ENCODE measurements around the gene FRAS1.
"Not testable (repeated sequence)": the region's sequence is repeated elsewhere in the genome, so short reads cannot be mapped to it uniquely, and the experiment has no call there.

The FRAS1 gene

GRCh38 chr4:78222575-78223186 is 165.6 kb downstream of the FRAS1 start:
- no peak for DNase-seq

- no peak for DNase-seq
These were observed 168.1 kb downstream of the FRAS1 start for GRCh38 chr4:78225236-78225635.

- no peak for DNase-seq
These were observed 169.2 kb downstream of the FRAS1 start for GRCh38 chr4:78226279-78226678.

GRCh38 chr4:78227411-78228057 is 170.4 kb downstream of the FRAS1 start:
- no peak for DNase-seq

- DNase-seq = no peak
These were observed 178.7 kb downstream of the FRAS1 start for GRCh38 chr4:78235800-78236199.

- no peak for DNase-seq
These were observed 180.2 kb downstream of the FRAS1 start for GRCh38 chr4:78237360-78237759.

- DNase-seq = no peak
These were observed 184.9 kb downstream of the FRAS1 start for GRCh38 chr4:78242071-78242470.

GRCh38 chr4:78244705-78245485 is 187.8 kb downstream of the FRAS1 start:
- DNase-seq = no peak

GRCh38 chr4:78247536-78248285 is 190.6 kb downstream of the FRAS1 start:
- DNase-seq = no peak

GRCh38 chr4:78250500-78250899 is 193.4 kb downstream of the FRAS1 start:
- no peak for DNase-seq

GRCh38 chr4:78252773-78253172 is 195.7 kb downstream of the FRAS1 start:
- not testable (repeated sequence) for DNase-seq

GRCh38 chr4:78254893-78255292 is 197.8 kb downstream of the FRAS1 start:
- DNase-seq = no peak

- no peak for DNase-seq
These were observed 207.9 kb downstream of the FRAS1 start for GRCh38 chr4:78265006-78265405.

- DNase-seq = no peak
These were observed 210.7 kb downstream of the FRAS1 start for GRCh38 chr4:78267790-78268189.

- no peak for DNase-seq
These were observed 211.5 kb downstream of the FRAS1 start for GRCh38 chr4:78268597-78268996.

- not testable (repeated sequence) for DNase-seq
These were observed 218.3 kb downstream of the FRAS1 start for GRCh38 chr4:78275450-78275849.

GRCh38 chr4:78286281-78286680 is 229.2 kb downstream of the FRAS1 start:
- DNase-seq = no peak

GRCh38 chr4:78288327-78288726 is 231.2 kb downstream of the FRAS1 start:
- DNase-seq = no peak

- DNase-seq = no peak
These were observed 234.2 kb downstream of the FRAS1 start for GRCh38 chr4:78291277-78291676.

- no peak for DNase-seq
These were observed 235.2 kb downstream of the FRAS1 start for GRCh38 chr4:78292341-78292740.

- no peak for DNase-seq
These were observed 235.7 kb downstream of the FRAS1 start for GRCh38 chr4:78292856-78293255.

GRCh38 chr4:78293348-78293747 is 236.2 kb downstream of the FRAS1 start:
- DNase-seq = no peak

GRCh38 chr4:78293821-78294301 is 236.7 kb downstream of the FRAS1 start:
- DNase-seq = no peak

All from OCI-M1 (cell line).